Retinal pigment epithelial cell (primary cell): Measurements from ENCODE around the gene HOXB2.
"Not testable (repeated sequence)": the region's sequence is repeated elsewhere in the genome, so short reads cannot be mapped to it uniquely, and the experiment has no call there.

Experiments used
- DNase-seq: peaks from one replicate; pipeline ENCODE4 v3.0.0-alpha.2; 2010; ENCODE audit warnings: low read depth
- H3K4me3 ChIP-seq: 2 replicates; pipeline ENCODE4 v1.5.1; 2011; ENCODE audit warnings: mild to moderate bottlenecking, low read length, control low read depth, moderate library complexity
- TF ChIP-seq, protein P1 (sequence below): conservative IDR thresholded peaks from 2 replicates; pipeline ENCODE4 v1.5.1; 2011; ENCODE audit warnings: low read depth, low read length, control low read depth, inconsistent platforms

HOXB2 gene

DNA sequence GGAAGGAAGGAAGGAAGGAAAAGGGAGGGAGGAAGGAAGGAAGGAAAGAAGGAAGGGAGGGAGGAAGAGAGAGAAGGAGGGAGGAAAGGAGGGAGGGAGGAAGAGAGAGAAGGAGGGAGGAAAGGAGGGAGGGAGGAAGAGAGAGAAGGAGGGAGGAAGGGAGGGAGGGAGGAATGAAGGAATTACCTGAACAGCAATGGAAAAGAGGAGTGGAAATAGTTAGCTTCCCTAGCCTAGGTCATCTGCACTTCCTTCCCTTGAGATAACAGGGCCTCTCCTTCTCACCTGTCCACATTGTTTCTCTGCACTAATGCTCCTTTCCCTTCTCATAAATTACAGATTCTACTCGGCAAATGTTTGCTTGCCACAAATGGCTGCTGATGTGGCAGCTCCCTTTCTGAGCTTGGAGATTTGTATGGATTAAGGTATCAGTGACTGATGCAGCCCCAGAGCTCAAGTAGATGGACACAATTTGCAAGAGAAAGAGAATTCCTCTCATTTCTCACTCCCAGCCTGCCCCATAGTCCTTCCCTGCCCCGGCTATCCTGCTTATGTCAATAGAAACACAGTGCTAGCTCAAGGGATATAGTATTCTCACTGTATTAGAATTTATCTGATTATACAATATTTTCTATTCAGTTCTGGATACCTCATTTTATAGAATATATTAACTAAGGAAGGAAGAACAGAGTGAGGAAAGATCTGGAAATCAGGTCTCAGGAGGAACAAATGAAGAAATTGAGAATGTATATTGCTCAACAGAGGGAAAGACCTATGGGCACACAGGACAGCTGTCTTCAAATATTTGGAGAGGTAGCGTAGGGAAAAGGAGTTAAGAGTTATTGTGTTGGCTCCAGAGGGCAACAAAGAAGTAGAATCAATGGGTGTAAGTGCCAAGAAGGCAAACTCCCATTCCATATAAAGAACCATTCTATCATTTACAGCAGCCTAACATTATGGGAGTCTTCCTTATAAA lies 28.7 kb downstream of the HOXB2 start:
- TF ChIP-seq, protein P1, sequence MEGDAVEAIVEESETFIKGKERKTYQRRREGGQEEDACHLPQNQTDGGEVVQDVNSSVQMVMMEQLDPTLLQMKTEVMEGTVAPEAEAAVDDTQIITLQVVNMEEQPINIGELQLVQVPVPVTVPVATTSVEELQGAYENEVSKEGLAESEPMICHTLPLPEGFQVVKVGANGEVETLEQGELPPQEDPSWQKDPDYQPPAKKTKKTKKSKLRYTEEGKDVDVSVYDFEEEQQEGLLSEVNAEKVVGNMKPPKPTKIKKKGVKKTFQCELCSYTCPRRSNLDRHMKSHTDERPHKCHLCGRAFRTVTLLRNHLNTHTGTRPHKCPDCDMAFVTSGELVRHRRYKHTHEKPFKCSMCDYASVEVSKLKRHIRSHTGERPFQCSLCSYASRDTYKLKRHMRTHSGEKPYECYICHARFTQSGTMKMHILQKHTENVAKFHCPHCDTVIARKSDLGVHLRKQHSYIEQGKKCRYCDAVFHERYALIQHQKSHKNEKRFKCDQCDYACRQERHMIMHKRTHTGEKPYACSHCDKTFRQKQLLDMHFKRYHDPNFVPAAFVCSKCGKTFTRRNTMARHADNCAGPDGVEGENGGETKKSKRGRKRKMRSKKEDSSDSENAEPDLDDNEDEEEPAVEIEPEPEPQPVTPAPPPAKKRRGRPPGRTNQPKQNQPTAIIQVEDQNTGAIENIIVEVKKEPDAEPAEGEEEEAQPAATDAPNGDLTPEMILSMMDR: no peak
- no peak for DNase-seq
- no peak overlapping the region for H3K4me3 ChIP-seq

DNA sequence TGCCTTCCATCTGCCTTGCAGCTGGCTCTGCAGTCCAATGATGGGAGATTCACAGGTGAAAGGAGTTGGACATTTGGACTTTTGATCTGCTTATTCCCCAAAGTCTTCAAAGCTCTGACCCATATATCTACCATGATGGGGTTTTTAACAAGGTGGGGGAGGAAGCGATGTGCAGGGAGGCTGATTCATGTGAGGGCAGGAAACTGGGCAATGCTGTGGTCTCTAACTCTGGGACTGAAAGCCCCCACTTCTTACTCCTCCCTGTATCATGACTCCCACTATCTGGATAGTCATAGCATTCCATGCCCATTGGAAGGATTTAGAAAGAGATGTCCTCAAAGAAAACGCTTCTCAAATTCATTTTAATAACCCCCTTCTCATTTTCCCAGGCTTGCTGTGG lies 30.4 kb downstream of the HOXB2 start:
- TF ChIP-seq, protein P1: no peak
- DNase-seq: no peak
- no peak overlapping the region for H3K4me3 ChIP-seq

DNA sequence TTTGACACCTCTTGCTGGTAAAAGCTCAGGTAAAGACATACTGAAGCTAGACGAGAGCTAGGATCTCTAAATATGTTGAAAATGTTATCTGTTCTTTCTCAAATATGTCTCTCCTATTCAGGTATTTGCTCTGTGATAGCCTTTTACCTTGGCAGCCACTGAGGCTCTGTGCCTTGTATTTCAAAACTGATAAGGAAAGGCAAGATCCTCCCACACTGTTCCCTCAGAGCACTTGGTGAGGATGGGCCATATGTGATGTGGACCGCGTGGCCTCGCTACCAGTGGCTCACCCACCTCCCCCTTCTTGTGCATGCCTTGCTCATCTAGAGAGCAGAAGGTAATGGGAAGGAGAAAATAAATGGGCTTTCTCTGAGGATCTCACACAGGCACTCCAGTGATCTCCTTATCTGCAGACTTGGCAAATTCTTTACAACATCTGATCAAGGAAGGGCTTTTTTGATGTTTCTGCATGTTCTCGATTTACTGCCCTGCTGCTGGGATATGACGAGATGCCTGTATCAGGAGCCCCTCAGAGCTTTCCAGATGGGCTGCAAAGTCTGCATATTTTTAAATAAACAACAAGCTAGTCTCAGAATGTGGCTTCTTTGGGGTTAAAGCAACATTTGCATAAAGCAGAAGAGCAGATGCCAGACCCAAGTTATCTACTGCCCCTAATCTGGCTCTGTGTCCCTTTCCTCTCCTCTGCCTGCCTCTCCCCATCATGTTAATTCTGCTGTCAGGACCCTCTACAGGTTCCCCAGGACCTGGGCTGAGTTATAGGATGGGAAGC lies 31.0 kb downstream of the HOXB2 start:
- H3K4me3 ChIP-seq: no peak overlapping the region
- no peak for DNase-seq
- TF ChIP-seq, protein P1: no peak

DNA sequence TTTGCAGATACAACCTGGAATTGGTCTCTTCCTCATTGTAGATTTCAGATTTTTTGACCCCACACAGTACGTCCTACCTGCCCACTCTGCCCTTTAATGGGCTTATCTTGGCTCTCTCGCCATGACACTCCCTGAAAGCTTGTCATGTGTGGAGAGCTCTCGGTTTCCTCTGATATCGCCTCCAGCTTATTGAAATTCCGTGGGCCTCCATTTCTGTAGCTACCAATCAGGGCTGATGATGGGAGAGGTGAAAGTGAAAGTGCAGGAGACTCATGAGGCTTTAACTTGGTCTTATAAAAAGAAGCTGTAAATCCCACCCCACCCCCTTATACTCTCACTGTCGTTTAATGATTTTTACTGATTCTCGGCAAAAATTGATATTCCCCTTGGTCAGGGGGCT lies 31.8 kb downstream of the HOXB2 start:
- H3K4me3 ChIP-seq: no peak overlapping the region
- DNase-seq: no peak
- TF ChIP-seq, protein P1: no peak

DNA sequence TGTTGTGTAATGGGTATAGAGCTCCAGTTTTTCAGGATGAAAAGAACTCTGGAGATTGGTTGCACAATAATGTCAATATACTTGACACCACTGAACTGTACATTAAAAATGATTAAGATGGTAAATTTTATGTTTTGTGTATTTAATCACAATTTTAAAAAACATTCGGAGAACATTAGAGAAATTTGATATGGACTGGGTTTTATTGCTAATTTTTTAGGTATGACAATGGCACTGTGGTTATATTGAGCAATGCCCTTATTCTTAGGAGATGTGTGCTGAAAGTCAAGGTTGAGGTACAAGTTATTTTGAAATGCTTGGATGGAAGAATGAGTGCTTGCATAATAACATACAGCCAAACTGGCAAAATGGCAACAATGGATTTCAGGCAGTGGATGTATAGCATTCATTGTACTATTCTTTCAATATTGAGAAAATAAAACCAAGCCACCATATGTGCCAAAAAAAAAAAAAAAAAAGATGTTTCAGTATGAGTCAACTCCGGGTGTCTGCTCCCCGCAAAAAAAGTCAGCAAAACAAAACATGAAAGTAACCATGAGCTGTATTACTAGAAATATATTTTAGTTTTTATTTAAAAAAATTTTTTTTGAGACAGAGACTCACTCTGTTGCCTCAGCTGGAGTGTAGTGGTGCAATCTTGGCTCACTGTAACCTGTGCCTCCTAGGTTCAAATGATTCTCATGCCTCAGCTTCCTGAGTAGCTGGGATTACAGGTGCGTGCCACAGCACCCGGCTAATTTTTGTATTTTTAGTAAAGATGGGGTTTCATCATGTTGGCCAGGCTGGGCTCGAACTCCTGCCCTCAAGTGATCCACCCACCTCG lies 33.9 kb downstream of the HOXB2 start:
- no peak for DNase-seq

DNA sequence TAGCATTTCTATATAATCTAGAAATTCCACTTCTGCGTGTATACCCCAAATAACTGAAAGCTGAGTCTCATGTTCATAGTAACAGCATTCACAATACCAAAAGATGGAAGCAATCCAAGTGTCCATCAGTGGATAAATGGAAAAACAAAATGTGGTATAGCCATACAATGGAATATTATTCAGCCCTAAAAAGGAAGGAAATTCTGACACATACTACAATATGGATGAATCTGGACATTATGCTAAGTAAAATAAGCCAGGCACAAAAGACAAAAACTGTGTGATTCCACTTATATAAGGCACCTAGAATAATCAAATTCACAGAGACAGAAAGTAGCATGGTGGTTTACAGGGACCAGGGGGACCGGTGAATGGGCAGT lies 34.5 kb downstream of the HOXB2 start:
- TF ChIP-seq, protein P1: no peak
- DNase-seq: no peak

More for the DNA sequence above, 33.9 kb downstream of the HOXB2 start:
- TF ChIP-seq, protein P1: no peak
- no peak overlapping the region for H3K4me3 ChIP-seq

DNA sequence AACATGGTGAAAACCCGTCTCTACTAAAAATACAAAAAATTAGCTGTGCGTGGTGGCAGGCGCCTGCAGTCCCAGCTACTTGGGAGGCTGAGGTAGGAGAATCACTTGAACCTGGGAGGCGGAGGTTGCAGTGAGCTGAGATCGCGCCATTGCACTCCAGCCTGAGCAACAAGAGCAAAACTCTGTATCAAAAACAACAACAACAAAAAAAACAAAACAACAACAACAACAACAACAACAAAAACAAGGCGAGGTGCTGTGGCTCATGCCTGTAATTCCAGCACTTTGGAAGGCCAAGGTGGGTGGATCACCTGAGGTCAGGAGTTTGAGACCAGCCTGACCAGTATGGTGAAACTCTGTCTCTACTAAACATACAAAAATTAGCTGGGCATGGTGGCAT lies 35.2 kb downstream of the HOXB2 start:
- not testable (repeated sequence) for DNase-seq, H3K4me3 ChIP-seq

More for the DNA sequence above, 34.5 kb downstream of the HOXB2 start:
- no peak overlapping the region for H3K4me3 ChIP-seq
